ENCODE results near the gene ZNF652.
"Not testable (repeated sequence)": the region's sequence is repeated elsewhere in the genome, so short reads cannot be mapped to it uniquely, and the experiment has no call there.

ZNF652 gene

DNA sequence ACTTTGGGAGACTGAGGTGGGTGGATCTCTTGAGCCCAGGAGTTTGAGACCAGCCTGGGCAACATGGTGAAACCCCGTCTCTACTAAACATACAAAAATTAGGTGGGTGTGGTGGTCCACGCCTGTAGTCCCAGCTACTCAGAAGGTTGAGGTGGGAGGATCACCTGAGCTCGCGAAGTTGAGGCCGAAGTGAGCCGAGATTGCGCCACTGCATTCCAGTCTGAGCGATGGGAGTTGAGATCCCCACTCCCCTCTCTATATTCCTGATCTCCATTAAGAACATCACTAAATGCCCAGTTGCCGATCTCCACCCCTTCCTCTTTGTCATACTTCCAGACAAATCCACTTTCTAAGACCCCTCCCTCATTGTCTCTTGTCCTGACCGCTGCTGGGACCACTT lies 24.3 kb upstream of the ZNF652 start:
- DNase-seq: no peak

DNA sequence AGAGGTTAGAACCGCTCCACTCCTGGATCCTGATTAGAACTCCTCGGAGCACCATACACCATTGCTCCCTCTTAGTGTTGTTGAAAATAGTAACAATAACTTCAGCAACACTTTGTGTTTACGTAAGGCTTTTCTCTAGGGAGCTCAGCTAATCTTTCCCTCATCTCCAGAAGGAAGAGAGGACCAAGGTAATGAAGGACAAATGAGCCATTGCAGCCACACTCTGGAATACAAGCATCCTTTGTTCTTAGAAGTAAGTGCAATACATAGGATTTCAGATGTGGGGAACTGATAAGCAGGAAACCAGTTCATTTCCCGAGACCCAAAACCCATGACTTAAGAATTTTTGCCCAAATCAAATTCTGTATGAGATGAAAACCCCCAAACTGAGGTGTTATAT lies 22.9 kb upstream of the ZNF652 start:
- no peak for DNase-seq

DNA sequence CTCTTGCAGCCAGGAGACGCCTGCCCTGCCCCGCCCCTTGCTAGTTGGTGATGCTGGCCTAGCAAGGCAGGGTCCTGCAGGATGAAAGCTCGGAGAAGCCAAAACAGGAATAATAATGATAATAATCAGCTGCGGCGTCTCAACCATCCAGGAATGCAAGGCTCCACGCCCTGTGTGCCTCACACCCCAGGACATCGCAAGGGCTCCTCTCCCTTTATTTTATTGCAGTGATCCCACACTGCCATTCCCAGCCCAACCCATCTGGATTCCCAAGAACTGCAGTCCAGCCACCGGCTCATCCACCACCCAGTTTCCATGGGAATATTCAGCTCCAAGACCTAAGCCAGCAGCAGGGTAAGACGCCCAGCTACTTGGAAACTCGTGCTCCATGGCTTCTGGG lies 21.0 kb upstream of the ZNF652 start:
- no peak for DNase-seq

DNA sequence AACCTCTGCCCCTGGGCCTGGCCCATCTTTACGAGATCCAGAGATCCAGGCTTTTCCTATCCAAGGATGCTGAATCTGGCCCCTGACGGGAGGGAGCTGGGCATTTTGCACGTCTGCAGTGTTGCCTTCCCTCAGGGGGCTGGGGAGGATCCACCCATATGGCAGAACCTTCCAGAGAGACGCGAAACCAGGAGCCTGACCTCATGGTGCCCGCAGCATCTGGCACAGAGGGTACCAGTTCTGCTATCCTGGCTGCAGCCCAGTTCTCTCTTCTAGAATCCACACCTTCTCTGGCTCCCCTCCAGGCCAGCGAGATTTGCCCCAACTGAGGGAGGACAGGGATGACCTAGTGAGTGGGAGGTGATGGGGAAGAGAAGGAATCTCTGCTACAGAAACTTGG lies 20.5 kb upstream of the ZNF652 start:
- DNase-seq: no peak

DNA sequence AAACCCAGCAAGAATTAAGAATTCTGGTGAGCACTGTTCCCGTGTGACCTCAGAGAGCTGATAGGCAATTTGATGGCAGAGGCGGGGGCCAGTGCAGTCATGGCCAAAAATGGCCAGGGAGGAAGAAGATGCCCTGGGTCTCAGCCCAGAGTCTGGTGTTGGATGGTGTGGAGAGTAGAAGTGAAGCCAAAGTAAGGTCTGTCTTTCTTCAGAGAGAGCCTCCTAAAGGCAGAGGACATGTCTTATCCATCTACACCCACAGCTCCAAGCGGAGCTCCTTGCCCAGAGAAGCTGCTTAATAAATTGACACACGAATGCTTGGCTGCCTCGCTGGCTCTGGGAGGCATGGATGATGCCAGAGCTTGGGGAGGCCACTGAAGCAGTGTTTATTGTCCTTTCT lies 19.7 kb upstream of the ZNF652 start:
- no peak for DNase-seq

DNA sequence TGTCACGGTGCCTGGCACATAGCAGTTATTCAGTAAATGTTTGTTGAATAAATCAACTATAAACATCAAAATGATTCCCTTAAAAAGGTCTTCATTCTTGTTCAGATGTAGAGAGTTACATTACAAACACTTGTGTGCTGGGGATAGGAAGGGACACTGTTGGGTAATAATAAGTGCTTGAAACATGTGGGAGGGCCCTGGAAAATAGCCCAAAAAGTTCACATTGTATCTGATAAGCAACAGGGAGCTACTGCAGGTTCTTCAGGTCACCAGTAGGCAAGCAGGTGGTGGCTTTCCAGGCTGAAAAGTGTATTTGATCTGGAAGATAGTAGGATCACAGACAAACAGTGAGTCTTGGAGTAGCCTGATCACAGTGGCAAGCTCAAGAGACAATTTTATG lies 19.0 kb upstream of the ZNF652 start:
- DNase-seq: no peak

DNA sequence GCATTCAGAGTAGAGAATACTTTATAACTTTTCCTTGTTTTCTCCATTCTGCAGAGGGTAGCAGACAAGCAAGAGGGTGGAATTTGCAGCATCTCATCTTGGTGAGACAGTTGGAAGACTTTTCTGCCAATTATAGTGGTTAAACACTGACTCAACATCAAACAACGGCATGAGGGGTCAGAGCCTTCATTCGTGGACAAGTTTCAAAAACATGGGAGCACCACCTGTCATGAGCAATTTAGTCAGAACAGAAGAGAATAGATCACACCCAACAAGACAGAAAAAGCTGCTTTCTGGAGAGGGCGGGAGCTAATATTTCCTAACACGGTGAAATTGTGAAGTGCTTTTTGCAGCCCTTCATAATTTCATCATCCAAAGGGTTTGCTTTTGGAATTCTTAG lies 17.9 kb upstream of the ZNF652 start:
- DNase-seq: no peak

DNA sequence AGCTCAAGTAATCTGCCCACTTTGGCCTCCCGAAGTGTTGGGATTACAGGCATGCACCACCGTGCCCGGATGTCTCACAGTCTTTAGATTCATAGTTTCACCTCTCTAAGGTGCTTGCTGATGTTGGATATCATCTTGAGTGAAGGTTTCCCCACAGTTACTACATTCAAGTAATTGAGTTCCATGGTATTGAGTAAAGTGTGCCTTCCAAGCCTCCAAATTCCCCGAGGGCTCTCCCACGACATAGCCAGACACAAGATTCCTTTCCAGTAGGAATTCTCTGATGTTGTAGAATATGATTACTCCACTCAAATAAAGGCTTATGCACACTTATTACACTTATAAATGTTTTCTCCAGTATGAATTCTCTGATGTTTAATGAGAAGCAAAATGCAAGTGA lies 16.3 kb upstream of the ZNF652 start:
- no peak for DNase-seq

DNA sequence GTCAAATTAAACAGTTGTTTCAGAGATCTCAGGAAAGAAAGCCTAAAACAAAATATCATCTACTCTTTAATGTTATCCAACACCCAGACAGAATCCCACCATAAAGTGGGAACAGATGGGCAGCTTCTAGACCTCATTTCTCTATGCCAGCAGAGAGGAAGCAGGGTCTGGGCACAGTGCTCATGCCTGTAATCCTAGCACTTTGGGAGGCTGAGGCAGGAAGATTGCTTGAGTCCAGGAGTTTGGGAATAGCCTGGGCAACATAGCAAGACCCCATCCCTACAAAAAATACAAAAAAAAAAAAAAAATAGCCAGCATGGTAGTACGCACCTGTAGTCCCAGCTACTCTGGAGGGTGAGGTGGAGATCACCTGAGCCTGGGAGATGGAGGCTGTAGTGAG lies 13.5 kb upstream of the ZNF652 start:
- no peak for DNase-seq

DNA sequence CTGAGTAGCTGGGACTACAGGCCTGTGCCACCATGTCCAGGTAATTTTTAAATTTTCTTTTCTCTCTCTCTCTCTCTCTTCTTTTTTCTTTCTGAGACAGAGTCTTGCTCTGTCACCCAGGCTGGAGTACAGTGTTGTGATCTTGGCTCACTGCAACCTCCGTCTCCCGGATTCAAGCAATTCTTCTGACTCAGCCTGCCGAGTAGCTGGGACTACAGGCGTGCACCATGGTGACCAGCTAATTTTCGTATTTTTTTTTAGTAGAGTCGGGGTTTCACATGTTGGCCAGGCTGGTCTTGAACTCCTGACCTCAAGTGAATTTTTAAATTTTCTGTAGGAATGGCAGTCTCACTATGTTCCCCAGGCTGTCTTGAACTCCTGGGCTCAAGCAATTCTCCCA lies 11.1 kb upstream of the ZNF652 start:
- no peak for DNase-seq

DNA sequence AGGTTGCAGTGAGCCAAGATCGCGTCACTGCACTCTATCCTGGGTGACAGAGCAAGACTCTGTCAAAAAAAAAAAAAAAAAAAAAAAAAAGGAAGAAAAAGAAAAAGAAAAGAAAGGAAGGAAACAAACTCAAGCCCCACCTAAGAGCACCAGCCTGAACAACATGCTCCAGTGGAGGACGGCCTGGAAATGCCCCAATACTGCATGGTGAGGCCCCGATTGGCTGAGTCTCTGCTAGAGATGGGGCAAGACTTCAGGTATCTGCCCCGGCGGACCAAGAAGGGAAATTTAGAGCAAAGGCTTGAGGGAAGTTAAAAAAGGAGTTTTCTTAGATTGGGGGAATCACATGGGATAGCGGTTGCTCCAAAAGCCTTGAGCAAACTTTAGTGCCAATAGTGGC lies 10.4 kb upstream of the ZNF652 start:
- DNase-seq: no peak

DNA sequence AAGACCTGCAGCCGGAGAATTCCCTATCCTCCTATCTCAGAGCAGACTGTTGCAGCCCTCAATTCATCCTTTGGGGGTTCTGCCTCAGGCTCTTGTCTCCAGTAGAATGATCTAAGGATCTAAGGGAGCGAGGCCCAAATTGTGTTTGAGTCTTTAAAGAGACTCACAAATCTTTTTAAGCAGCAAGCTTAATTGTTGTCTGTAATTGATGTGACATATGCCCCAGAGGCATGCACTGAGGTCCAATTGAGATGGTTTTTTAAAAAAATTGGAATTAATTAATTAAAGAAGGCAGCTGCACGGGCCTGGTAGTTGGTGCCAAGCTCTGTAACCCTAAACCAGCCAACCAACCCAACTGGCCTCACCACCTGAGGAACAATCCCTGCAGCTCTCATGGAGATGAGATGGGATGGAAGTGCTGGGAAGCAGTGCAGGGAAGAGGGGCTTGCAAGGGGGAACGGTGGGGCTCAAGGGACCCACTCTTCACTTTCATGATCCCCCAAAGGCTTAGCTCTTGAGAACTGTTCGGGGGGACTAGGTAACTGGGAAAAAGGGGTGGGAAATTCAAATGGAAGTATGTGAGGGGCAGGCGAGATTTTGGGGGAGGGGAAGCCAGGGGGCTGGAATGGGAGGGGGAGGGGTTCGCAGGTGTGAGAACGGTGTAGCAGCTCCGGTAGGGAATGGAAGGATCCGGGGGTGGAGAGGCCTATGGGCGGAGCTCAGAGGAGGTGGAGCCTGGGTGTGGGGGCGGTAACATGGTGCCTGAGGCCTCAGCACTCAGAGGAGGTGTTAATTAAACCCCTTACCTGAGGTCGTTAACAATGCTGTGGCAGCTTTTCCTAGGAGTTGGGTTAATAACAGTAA lies 9.2 kb upstream of the ZNF652 start:
- no peak for DNase-seq

DNA sequence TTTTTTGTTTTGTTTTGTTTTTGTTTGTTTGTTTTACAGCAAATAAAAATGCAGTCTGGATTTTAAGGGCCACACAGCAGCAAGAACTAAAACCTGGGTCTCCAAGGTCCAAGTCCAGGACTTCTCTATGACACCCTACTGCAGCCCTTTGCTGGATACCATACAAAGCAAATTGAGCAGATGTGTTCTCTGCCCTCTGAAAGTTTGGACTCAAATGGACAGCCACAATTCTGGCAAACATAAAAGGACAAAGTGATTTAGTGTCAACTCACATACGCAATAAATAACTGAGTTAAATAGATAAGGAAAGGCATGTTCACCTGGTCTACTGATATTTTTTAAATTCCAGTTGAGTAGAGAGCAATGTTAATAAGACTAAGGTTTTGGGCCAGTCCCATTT lies 7.7 kb upstream of the ZNF652 start:
- DNase-seq: no peak

DNA sequence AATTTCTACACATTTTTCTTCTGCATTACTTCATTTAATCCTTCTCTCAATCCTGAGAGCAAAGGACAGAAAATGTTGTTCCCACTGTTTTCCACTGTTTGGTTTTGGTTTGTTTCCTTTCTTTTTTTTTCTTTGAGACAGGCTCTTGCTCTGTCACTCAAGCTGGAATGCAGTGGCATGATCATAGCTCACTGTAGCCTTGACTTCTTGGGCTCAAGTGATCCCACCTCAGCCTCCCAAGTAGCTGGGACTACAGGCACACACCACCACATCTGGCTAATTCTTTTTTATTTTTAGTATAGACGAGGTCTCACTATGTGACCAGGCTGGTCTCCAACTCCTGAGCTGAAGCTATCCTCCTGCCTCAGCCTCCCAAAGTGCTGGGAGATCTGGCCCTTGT lies 7.0 kb upstream of the ZNF652 start:
- no peak for DNase-seq

DNA sequence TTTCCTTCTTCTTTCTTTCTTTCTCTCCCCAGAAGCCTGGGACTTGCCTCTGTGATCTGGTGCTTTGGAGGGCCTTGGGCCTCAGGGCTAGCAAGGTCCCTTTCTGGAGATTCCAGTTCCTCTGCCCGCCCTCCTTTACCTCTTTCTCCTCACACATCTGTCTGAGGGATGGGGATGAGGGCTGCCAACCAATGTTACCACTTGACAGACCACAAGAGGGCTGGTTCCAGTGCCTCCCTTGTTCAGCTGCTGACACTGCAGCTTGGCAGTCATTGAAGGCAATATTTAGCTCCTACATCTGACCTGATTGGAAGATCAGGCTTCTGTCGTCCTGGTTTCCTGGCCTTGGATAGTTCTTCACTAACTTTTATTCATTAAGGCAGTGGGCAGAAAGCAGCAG lies 3.6 kb upstream of the ZNF652 start:
- no peak for DNase-seq

DNA sequence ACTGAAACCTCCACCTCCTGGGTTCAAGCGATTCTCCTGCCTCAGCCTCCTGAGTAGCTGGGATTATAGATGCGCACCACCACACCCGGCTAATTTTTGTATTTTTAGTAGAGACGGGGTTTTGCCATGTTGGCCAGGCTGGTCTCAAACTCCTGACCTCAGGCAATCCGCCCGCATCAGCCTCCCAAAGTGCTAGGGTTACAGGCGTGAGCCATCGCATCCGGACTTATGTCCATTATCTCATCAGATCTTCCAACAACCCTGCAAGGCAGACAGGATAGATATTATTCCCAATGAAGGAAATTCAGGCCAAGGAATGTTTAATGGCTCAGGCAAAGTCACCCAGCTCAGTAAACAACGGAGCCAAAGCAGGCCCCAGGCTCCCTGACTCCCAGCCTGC lies 3.1 kb upstream of the ZNF652 start:
- not testable (repeated sequence) for DNase-seq

DNA sequence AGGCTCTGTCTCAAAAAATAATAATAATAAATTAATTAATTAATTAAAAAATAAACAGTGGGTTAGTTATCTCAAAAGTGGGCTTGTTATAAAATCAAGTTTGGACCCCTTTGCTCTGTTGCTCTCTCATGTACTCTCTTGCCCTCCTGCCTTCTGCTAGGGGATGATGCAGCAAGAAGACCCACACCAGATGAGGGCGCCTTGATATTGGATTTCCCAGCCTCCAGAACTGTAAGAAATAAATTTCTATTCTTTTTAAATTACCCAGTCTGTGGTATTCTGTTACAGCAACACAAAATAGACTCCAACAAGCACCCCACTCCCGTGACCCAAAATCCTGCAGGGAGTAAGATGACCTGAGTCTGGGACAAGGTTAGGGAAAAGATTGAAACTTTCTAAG lies 2.1 kb upstream of the ZNF652 start:
- DNase-seq: no peak

DNA sequence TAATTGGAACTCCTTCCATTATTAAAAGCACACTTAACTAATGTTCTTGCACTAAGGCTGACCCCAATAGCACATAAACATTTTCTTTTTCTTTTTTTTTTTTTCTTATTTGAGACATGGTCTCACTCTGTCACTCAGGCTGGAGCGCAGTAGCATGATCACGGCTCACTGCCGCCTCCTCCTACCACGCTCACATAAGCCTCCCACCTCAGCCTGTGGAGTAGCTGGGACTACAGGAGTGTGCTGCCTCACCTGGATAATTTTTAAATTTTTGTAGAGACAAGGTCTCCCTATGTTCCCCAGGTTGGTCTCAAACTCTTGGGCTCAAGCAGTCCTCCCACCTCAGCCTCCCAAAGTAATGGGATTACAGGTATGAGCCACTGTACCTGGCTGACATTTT lies 1.2 kb upstream of the ZNF652 start:
- DNase-seq: no peak

DNA sequence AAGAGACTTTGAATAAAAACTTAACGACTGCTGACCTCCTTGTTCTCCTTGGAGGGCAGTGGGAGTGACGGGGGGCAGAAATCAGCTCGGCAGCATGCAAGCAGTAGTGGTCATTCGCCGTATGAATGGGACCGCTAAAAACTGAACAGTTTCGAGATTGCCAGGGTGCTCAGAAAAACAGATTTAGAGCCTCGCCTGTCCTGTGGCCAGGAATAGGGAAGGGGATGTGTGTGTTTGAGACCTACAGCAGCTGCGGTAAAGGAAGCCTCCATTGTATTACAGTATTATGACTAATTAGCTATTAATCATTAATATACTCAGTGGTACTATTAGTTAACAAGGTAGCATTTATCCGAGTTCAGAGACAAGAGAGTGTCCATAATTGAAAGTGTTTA lies 670 bp upstream of the ZNF652 start:
- DNase-seq: no peak

DNA sequence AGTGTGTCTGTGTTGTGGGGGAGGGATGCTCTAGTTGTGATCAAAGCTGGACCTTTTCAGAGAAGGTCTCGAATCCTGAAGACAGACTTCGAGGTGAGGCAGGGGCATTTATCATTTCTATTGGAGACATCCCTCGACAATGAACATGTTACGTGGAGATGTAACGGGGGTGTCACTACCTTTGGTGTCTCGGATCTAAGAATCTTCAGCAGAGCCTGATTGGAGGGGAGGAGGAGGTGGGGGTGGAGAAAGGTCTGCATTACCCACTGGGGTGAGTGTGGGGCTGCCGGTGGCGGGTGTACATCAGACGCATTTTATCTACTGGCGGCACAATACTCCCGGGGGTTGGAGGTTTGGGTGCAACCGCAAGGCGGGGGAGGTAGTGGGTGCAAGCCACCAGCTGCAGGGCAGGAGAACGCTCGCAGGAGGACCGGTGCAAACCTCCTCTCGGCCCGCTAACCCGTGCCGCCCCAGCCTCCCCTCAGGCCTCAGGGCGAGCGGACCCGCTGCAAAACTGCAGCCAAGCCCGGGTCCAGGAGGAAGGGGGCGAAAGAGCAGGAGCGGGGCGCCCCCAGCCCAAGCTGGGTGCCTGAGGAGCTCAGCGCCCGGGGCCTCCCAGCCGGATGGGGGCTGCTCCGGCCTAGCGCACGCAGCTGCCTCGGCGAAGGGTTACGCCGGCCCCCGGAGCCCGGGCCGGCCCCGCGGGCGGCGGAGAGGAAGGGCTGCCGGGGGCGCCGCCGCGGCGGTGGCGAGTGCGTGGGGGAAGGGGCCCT lies 735 bp downstream of the ZNF652 start:
- DNase-seq: peak; percentile 88

DNA sequence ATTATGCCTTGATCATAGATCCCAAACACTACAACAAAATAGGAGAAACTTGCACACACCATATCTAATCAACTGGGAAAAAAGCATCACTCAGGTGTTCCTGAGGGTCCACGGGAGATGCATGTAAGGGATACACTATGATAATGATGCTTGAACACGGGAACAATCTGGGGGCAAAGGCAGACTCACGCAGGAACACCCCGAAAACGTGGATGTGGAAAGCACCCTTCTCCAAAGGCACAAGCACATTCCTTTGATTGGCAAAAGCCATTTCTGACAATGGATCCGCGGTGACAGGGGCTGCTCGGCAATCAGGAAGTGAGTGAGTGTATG lies 1.3 kb downstream of the ZNF652 start:
- no peak for DNase-seq

DNA sequence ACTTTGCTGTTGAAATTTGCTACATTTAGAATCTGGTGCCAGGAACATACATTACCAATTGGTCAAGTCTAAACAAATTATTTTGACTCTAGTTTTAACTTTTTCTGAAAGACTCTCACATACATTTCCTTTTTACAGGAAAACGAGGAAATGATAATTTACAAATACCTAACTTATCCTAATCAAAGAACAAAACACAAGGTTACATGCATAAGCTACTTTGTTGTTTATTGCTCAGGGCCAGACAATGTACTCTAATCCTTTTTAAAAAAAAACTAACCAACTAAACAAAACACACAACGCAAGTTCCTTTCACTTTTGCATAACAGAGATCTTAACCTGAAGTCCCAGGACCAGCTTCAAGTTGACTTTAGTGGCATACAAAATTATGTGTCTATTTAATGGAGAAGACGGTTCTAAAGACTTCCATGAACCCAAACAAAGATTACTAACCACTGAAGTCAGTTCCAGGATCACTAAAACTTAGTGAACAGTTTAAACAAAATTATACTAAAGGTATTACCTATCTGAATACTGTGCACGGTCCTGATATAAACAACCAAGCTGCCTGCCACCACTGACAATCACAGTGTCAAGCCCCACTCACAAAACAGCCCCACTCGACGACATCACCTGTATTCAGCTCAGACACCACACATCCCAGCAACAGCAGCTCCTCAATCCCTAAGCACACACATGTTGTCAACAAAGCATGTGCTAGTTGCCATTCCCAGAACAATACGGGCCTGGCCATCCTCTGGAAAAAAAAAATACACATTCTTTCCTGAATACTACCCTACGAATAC lies 1.9 kb downstream of the ZNF652 start:
- no peak for DNase-seq

DNA sequence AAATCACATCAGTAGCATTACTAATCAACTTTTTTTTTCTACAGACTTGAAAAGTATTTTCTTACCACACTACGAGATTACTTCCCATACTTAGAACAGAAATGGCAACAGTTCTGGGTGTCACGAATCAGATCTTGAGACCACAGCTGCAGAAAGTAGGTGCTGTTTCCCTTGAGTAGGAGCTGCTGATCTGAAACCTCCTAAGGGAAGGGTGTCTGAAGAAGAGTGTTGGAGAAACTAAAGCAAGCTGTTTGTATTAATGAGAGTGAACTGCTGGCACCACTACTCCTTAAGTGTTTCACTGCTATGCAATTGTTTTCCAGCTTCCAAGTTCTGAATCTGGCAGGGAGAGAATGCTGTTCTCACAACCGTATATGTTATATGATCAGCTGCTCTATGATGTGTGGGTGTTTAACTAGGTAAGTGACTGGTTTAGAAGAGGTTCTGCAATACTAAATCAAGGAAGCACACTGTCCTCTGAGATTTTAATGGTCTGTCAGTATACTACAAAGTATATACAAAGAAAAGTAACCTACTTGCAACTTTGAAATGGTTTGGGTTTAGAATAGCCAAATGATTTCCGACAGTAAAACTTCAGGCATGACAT lies 3.3 kb downstream of the ZNF652 start:
- DNase-seq: no peak

Data from activated CD8-positive, alpha-beta memory T cell treated with anti-CD3 and anti-CD28 coated beads for 24 hours (primary cell).